ENCODE measurements around the gene MYH14. TPM values are rescaled to one million over a fixed set of nuclear protein-coding genes. Genes with fewer than 3 reads are reported as not detected.

The MYH14 gene
- total and polyA plus RNA-seq, 2 of the 13 experiments (the other 11 are each of a cell fraction or from before 2014, with no cell fraction given) = 5.5 to 5.8 TPM

GRCh38 chr19:50221087-50221486 lies 17.7 kb downstream of the MYH14 start:
- Histone ChIP-seq H3K27me3 (ENCODE audit: control insufficient read depth in 1 of 2, insufficient read depth in 2 of 2, low read length in 2 of 2) (no peaks in the 10 kb centered on the region), H3K9me3 (ENCODE audit: low read length) (no peaks in the 10 kb centered on the region), H3K9ac (ENCODE audit: insufficient read depth, low read depth, low read length) (no peak overlapping the region), H3K4me3 (replicated peaks in 1 of 3; ENCODE audit: insufficient read depth in 1 of 3, low read depth in 2 of 3, low read length in 3 of 3) (no peak overlapping the region), H3K4me2 (ENCODE audit: low read depth, low read length) (no peak overlapping the region), H3K36me3 (replicated peaks in 1 of 2; ENCODE audit: control insufficient read depth in 1 of 2, insufficient read depth in 2 of 2, low read length in 2 of 2) (peaks cover 0 to 13% of the 10 kb centered on the region in 2 experiments; a peak in 2 of 5 replicates), H3K79me2 (ENCODE audit: insufficient read depth, low read length) (no peaks in the 10 kb centered on the region), H3K4me1 (ENCODE audit: insufficient read depth, low read length) (no peaks in the 10 kb centered on the region), H4K20me1 (ENCODE audit: insufficient read depth, low read length) (no peaks in the 10 kb centered on the region), H2AFZ (ENCODE audit: low read length) (no peak overlapping the region), H3K27ac (ENCODE audit: extremely low read length, insufficient read depth, low read length) (no peak overlapping the region)
- no TSS peak for BruUV-seq (replicated peaks)
- no peak for ATAC-seq
- no peak for TF ChIP-seq ZNF619 (CRISPR knock-in tag; IDR thresholded peaks at IDR 0.05)
- TF ChIP-seq ZNF629 (CRISPR knock-in tag; conservative IDR thresholded peaks at IDR 0.05) = peak; percentile 82
- DNase-seq (ENCODE audit: low spot score) = no peak
- in situ Hi-C loops (cut with HindIII; ENCODE audit: extremely low pct_ligation_motif_present, low pct_unique_long_range_greater_than_20kb) (no loop called here), intact Hi-C loops (cut with micrococcal nuclease; ENCODE audit: unreplicated experiment) (no loop called here)
- CTCF ChIA-PET (ENCODE audit: low intra/inter-chr PET ratio, low total read pairs) = no interaction called here
- POLR2A ChIA-PET = no interaction called here
- no peak for FAIRE-seq
- WGBS (ENCODE audit: low lambda C conversion rate) = 62% methylated on average over 4 of the region's 7 CpGs

DNA sequence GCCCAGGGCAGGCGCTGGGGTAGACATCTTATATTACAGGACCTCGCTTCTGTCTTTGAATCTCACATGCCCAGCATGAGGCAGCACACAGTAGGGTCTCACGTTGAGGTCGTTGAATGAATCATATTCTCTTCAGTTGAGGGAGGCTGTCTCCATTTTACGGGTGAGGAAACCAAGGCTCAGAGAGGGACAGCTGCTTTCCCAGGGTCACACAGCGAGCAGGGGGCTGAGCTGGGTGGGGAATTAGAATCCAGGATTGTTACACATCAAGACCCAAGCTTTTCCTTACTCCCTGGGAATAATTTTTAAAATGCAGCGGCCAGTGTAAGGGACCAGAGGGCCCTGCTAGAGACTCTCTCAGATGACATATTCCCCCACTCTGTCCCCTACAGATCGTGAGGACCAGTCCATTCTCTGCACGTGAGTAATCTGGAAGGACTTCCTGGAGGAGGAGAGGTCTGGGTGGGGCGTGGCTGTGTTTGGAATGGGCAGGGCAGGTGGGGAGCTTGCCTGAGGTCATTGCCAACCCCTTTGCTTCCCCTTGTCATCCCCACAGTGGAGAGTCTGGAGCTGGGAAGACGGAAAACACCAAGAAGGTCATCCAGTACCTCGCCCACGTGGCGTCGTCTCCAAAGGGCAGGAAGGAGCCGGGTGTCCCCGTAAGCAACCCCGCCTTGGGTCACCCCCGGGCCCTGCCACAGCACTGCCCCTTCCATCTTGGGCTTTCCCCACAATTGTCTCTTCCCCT lies 19.4 kb downstream of the MYH14 start:
- ChIA-PET POLR2A (no interaction called here), CTCF (ENCODE audit: low intra/inter-chr PET ratio, low total read pairs) (no interaction called here)
- H4K20me1 ChIP-seq (ENCODE audit: insufficient read depth, low read length) = no peaks in the 10 kb centered on the region
- no peak overlapping the region for H3K4me2 ChIP-seq (ENCODE audit: low read depth, low read length)
- H3K4me3 ChIP-seq (replicated peaks in 1 of 3; ENCODE audit: insufficient read depth in 1 of 3, low read depth in 2 of 3, low read length in 3 of 3) = no peak overlapping the region
- H3K27me3 ChIP-seq (ENCODE audit: control insufficient read depth in 1 of 2, insufficient read depth in 2 of 2, low read length in 2 of 2) = no peaks in the 10 kb centered on the region
- FAIRE-seq (no peak), DNase-seq (ENCODE audit: low spot score) (no peak), ATAC-seq (no peak)
- in situ Hi-C loops (cut with HindIII; ENCODE audit: extremely low pct_ligation_motif_present, low pct_unique_long_range_greater_than_20kb) = no loop called here
- no peaks in the 10 kb centered on the region for H3K9me3 ChIP-seq (ENCODE audit: low read length)
- H3K79me2 ChIP-seq (ENCODE audit: insufficient read depth, low read length) = no peaks in the 10 kb centered on the region
- intact Hi-C loops (cut with micrococcal nuclease; ENCODE audit: unreplicated experiment) = no loop called here
- H3K4me1 ChIP-seq (ENCODE audit: insufficient read depth, low read length) = no peaks in the 10 kb centered on the region
- no peak overlapping the region for H2AFZ ChIP-seq (ENCODE audit: low read length)
- no TSS peak for BruUV-seq (replicated peaks)
- no peak overlapping the region for H3K9ac ChIP-seq (ENCODE audit: insufficient read depth, low read depth, low read length)
- peaks cover 0 to 13% of the 10 kb centered on the region in 2 experiments; a peak in 1 of 5 replicates for H3K36me3 ChIP-seq (replicated peaks in 1 of 2; ENCODE audit: control insufficient read depth in 1 of 2, insufficient read depth in 2 of 2, low read length in 2 of 2)
- H3K27ac ChIP-seq (ENCODE audit: extremely low read length, insufficient read depth, low read length) = no peak overlapping the region
- 76% methylated on average over 18 of the region's 19 CpGs for WGBS (ENCODE audit: low lambda C conversion rate)
- TF ChIP-seq ERF (CRISPR knock-in tag; IDR thresholded peaks at IDR 0.05) (no peak), ZNF768 (CRISPR knock-in tag; IDR thresholded peaks at IDR 0.05) (peak; percentile 87)
